Left ventricle myocardium inferior (tissue), 1 donor: Measurements from ENCODE around the gene KCTD4. TPM values are rescaled to one million over a fixed set of nuclear protein-coding genes. Genes with fewer than 3 reads are reported as not detected.
"Not testable (repeated sequence)": the region's sequence is repeated elsewhere in the genome, so short reads cannot be mapped to it uniquely, and the experiment has no call there.

ENCODE experiments used
- DNase-seq: peaks from one replicate; pipeline ENCODE4 v3.0.0-alpha.2; 2020
- H3K27ac ChIP-seq: fragments of 200-600 bp; replicated peaks from 2 replicates; pipeline ENCODE4 v1.8.0; 2021
- H3K27me3 ChIP-seq: fragments of 200-600 bp; 2 replicates; pipeline ENCODE4 v1.8.0; 2021; ENCODE audit warnings: low read depth
- H3K36me3 ChIP-seq: fragments of 200-600 bp; 2 replicates; pipeline ENCODE4 v1.8.0; 2021
- H3K4me1 ChIP-seq: fragments of 200-600 bp; 2 replicates; pipeline ENCODE4 v1.8.0; 2021
- H3K4me3 ChIP-seq: fragments of 200-600 bp; 2 replicates; pipeline ENCODE4 v1.8.0; 2021; ENCODE audit warnings: mild to moderate bottlenecking, moderate library complexity
- H3K9me3 ChIP-seq: fragments of 200-600 bp; replicated peaks from 2 replicates; pipeline ENCODE4 v1.8.0; 2021
- CTCF ChIP-seq: fragments of 200-600 bp; IDR thresholded peaks from 2 replicates; pipeline ENCODE4 v1.8.0; 2021; ENCODE audit warnings: antibody characterized with exemption, mild to moderate bottlenecking, borderline replicate concordance
- intact Hi-C: fragments of 100-400 bp; cut with micrococcal nuclease; formaldehyde crosslinking; loops from one replicate; pipeline ENCODE4 v1.11.0; 2022
- total RNA-seq: library from RNA; stranded (reverse); fragmentation: NEBNext Ultra II Directional; extraction: Animal tissue kit (Norgen Biotek cat#: 25700); gene quantifications from one replicate; pipeline ENCODE4 v1.2.1, GENCODE V29; 2021
- donor health status: DM: no; HTN: yes; CAD: no; lungs with severe emphysema.

Gene KCTD4
- total RNA-seq, 1 donor from 2014 or later, result 0.11 TPM

- Histone ChIP-seq H3K36me3 (no peaks in the 10 kb centered on the region), H3K27me3 (no peaks in the 10 kb centered on the region), H3K27ac (no peak overlapping the region), H3K4me1 (peaks cover 25% of the 10 kb centered on the region), H3K9me3 (no peaks in the 10 kb centered on the region), H3K4me3 (no peak overlapping the region)
- intact Hi-C loops, result no loop called here
- DNase-seq, result no peak
- no peak for TF ChIP-seq CTCF
Observed at GRCh38 chr13:45196622-45197021, 4.2 kb downstream of the KCTD4 start.

- no peaks in the 10 kb centered on the region for H3K9me3 ChIP-seq
- H3K4me3 ChIP-seq, result no peak overlapping the region
- DNase-seq, result no peak
- peak overlapping the region; percentile 17 for H3K27ac ChIP-seq
- peaks cover 25% of the 10 kb centered on the region for H3K4me1 ChIP-seq
- no peaks in the 10 kb centered on the region for H3K36me3 ChIP-seq
- no peaks in the 10 kb centered on the region for H3K27me3 ChIP-seq
- intact Hi-C loops, result no loop called here
- TF ChIP-seq CTCF, result no peak
Observed at GRCh38 chr13:45196096-45196495, 4.7 kb downstream of the KCTD4 start.

GRCh38 chr13:45195421-45195820, 5.4 kb downstream of the KCTD4 start:
- peaks cover 25% of the 10 kb centered on the region for H3K4me1 ChIP-seq
- H3K27me3 ChIP-seq, result no peaks in the 10 kb centered on the region
- intact Hi-C loops, result no loop called here
- TF ChIP-seq CTCF, result no peak
- H3K27ac ChIP-seq, result peak overlapping the region; percentile 17
- H3K4me3 ChIP-seq, result no peak overlapping the region
- no peaks in the 10 kb centered on the region for H3K9me3 ChIP-seq
- DNase-seq, result no peak
- H3K36me3 ChIP-seq, result no peaks in the 10 kb centered on the region

GRCh38 chr13:45194081-45194939, 6.5 kb downstream of the KCTD4 start:
- no peak overlapping the region for H3K27ac ChIP-seq
- peak; percentile 37 for DNase-seq
- intact Hi-C loops, result no loop called here
- H3K4me1 ChIP-seq, result peaks cover 25% of the 10 kb centered on the region
- H3K36me3 ChIP-seq, result no peaks in the 10 kb centered on the region
- no peaks in the 10 kb centered on the region for H3K27me3 ChIP-seq
- TF ChIP-seq CTCF, result peak; percentile 50
- H3K9me3 ChIP-seq, result no peaks in the 10 kb centered on the region
- H3K4me3 ChIP-seq, result peak overlapping the region; percentile 5

- TF ChIP-seq CTCF, result no peak
- Histone ChIP-seq H3K4me1 (peaks cover 16% of the 10 kb centered on the region), H3K36me3 (no peaks in the 10 kb centered on the region), H3K27ac (no peak overlapping the region), H3K27me3 (no peaks in the 10 kb centered on the region), H3K9me3 (no peaks in the 10 kb centered on the region), H3K4me3 (no peak overlapping the region)
- no peak for DNase-seq
- intact Hi-C loops, result no loop called here
Observed at GRCh38 chr13:45191874-45192273, 9.0 kb downstream of the KCTD4 start.

- H3K36me3 ChIP-seq, H3K4me1 ChIP-seq, DNase-seq, H3K9me3 ChIP-seq, H3K27ac ChIP-seq, intact Hi-C loops, H3K27me3 ChIP-seq, H3K4me3 ChIP-seq: not testable (repeated sequence)
Observed at GRCh38 chr13:45189511-45189910, 11.3 kb downstream of the KCTD4 start.

GRCh38 chr13:45189077-45189476, 11.8 kb downstream of the KCTD4 start:
- intact Hi-C loops, H3K4me1 ChIP-seq, H3K27ac ChIP-seq, H3K36me3 ChIP-seq, H3K27me3 ChIP-seq, DNase-seq, H3K9me3 ChIP-seq, H3K4me3 ChIP-seq: not testable (repeated sequence)
